HepG2 (cell line): ENCODE measurements around the gene UBE2QL1.

Source experiments
- CTCF ChIP-seq: sonication (generic); formaldehyde crosslinking; IDR thresholded peaks from 2 replicates; pipeline ENCODE4 v1.5.0; 2020; ENCODE audit warnings: mild to moderate bottlenecking, missing genetic modification reagents, moderate library complexity
- EP300 ChIP-seq, 3 experiments: sonication (generic) in 1 of 3; formaldehyde crosslinking in 1 of 3; IDR thresholded peaks; 2 replicates each; pipeline versions ENCODE4 v1.5.1 to v1.6.1; 2011 to 2020; ENCODE audit warnings: low read depth in 2 of 3, low read length in 2 of 3, borderline replicate concordance in 1 of 3, improper control_type of control experiment in 1 of 3, mild to moderate bottlenecking in 1 of 3, missing genetic modification reagents in 1 of 3, moderate library complexity in 1 of 3
- USF2 ChIP-seq, 2 experiments: sonication (generic) in 1 of 2; formaldehyde crosslinking in 1 of 2; IDR thresholded peaks; 2 replicates each; pipeline versions ENCODE4 v1.5.1 to v1.6.1; 2011 to 2020; ENCODE audit warnings: borderline replicate concordance in 1 of 2, low read depth in 1 of 2, low read length in 1 of 2, mild to moderate bottlenecking in 1 of 2, missing genetic modification reagents in 1 of 2, moderate library complexity in 1 of 2
- TF ChIP-seq, protein P1 (sequence below): sonication (generic); formaldehyde crosslinking; IDR thresholded peaks from 2 replicates; pipeline ENCODE4 v1.8.0; 2022; ENCODE audit warnings: mild to moderate bottlenecking, missing genetic modification reagents; ENCODE audit not compliant: insufficient replicate concordance

- no peak for TF ChIP-seq USF2 (IDR thresholded peaks at IDR 0.05; ENCODE audit: low read depth, low read length)
- no peak for TF ChIP-seq USF2 (CRISPR knock-in tag; IDR thresholded peaks at IDR 0.05; ENCODE audit: borderline replicate concordance)
- TF ChIP-seq CTCF: no peak
- TF ChIP-seq, protein P1, sequence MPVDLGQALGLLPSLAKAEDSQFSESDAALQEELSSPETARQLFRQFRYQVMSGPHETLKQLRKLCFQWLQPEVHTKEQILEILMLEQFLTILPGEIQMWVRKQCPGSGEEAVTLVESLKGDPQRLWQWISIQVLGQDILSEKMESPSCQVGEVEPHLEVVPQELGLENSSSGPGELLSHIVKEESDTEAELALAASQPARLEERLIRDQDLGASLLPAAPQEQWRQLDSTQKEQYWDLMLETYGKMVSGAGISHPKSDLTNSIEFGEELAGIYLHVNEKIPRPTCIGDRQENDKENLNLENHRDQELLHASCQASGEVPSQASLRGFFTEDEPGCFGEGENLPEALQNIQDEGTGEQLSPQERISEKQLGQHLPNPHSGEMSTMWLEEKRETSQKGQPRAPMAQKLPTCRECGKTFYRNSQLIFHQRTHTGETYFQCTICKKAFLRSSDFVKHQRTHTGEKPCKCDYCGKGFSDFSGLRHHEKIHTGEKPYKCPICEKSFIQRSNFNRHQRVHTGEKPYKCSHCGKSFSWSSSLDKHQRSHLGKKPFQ (CRISPR knock-in tag): no peak
- TF ChIP-seq EP300 (IDR thresholded peaks at IDR 0.05; ENCODE audit: low read depth in 2 of 2, low read length in 2 of 2): no peak
- no peak for TF ChIP-seq EP300 (CRISPR knock-in tag; IDR thresholded peaks at IDR 0.05; ENCODE audit: borderline replicate concordance)
Observed at GRCh38 chr5:6540111-6540827, 91.6 kb downstream of the UBE2QL1 start.
